NCI-H82 (cell line): ENCODE data around the gene FAM170B.

Experiments used
- DNase-seq: peaks from one replicate; lab custom pipeline; 2025; lab: John Stamatoyannopoulos, UW

Gene FAM170B

GRCh38 chr10:49152037-49152436, 18.2 kb upstream of the FAM170B start:
- no peak for DNase-seq

GRCh38 chr10:49151481-49151880, 17.7 kb upstream of the FAM170B start:
- no peak for DNase-seq

- DNase-seq = no peak
These were observed 17.2 kb upstream of the FAM170B start for GRCh38 chr10:49151025-49151445.

DNA sequence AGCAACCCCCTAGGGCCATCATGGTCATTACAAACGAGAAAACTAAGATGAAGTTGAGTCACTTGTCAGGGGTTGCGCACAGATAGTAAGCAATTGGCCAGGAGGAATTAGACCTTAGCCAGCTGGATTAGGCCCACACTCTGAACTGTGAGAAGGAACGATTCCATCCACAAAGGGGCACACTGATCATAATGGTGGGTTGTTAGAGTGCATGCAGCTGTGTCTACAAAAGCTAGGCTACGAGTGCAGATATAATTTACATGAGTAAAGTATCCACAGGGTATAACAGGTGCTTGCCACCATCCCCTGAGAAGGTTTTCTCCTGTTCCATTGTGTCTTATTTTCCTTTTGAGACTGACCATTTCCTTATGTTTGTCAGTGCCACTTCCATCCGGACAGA, 16.6 kb upstream of the FAM170B start:
- DNase-seq = no peak

DNA sequence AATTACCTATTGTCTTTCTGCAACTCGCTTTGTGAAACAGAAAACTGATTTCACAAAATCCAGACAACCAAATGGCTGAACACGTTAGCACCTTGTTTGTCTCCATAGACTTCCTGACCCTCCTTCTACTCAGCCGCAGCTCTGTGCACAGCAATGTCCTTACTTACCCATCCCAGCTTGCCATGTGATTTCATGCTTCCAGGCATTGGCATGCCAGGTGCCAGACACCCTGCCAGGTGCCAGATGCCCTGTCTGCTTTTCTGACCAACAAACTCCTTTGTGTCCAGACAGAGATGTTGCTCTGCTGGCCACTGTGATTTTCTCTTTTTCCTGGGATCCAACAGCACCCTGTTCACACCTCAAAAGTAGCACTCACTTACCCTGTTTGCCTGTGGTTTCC, 16.1 kb upstream of the FAM170B start:
- no peak for DNase-seq

DNA sequence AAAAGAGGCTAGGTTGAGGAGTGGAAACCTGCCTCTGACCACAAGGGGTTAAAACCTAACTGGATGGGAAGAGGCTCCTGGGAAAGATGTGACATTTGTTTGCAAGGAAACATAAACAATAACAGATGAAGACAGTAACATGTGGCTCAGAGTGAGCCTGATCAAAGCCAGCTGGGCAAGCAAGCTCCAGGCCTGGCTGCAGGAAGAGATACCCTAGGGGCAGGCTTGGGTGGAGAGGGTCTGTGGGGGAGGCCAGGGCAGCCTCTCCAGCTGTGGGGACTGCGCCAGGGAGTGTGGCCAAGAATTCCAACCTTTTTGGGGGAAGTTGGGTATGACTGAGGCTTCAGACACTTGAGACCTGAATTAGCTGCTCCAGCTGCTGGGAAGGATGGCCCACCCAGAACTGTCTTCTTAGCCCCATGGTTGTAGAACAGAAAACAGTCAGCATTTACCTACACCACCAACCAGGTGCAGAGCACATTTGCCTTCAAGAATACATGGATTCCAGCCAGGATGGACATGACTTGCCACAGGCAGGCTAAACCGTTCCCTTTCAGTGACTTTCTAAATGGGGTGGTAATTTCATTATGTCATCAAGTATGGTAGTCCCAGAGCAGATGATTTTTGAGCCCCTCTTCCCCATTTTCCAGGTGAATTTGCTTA, 10.4 kb upstream of the FAM170B start:
- DNase-seq = no peak

- DNase-seq = no peak
These were observed 9.4 kb upstream of the FAM170B start for GRCh38 chr10:49143249-49143648.

- no peak for DNase-seq
These were observed 7.9 kb upstream of the FAM170B start for GRCh38 chr10:49141541-49142332.

DNA sequence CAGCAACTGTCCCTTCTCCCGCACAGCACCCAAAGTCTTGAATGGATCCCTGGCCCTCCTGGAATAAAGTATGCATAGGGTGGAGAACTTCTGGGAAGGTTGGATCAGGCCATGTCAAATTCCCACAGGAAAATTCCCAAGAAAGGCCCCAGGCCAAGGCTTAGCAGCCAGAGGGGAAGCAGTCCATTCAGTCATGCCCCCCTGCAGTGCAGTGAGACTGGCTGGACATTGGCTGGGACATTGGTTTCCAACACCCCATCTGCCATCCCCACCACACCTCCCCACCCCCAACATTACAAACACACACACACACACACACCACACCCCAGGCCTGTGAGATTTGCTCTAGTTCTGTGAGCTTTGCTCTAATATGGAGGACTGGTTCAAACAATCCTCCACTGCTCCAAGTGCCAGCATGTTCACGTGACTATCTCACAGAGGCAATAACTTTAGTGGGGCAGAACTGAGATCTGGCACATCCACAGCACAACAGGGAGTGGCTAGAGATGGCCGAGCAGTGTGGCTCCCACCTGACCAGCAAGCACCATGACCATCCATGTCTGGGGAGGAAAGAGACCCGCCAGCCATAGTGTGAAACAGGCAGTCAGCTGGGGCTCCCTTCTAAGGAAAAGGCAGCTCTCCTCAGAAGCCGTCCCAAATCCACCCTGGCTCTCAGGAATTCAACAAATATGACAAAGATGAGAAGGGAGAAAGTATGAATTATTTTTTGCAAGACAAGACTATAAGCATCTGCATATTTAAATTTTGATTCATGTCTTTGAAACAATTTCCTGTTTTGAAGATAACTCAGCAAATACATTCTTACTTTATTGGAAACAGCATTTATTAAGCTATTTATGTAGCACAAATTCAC, 6.7 kb upstream of the FAM170B start:
- DNase-seq = no peak

GRCh38 chr10:49139846-49140195, 6.0 kb upstream of the FAM170B start:
- DNase-seq = no peak

DNA sequence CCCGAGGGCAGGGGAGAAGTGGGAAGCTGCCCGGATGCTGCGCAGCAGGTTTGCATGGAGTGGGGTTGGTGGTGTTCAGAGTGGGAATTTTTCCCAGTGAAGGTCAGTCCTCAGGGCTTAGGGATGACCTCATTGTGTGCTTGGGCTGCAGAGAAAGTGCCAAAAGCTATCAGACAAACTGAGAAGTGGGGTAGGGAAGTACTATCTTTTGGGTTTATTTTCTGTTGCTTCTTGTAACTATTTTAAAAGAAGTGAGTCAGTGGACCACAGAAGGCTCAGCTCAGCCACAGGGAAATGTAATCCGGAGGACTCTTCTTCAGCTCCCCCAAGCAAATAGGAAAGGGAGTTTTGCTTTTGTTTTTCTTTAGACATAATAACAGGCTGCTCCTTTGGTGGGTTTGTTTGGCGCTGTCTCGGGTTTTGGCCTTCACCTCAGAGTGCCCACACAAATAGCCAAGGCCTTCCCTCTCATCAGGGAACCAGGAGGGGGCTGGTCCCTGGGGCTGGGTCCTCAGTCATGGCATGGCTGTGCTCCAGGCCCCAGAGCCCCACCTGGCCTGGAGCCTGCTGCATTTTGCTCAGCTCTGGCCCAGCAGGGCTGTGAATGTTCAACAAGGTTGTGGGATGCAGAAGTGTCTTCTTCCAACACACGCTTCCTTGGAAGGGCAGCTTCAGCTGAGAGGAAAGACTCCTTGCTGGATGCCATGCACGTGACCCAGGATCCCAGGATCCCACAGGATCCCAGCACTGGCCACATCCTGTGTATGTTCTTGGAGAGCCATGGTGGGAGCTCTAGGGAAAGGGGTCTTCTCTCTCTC, 5.4 kb upstream of the FAM170B start:
- no peak for DNase-seq

GRCh38 chr10:49138361-49138891, 4.6 kb upstream of the FAM170B start:
- DNase-seq = no peak

DNA sequence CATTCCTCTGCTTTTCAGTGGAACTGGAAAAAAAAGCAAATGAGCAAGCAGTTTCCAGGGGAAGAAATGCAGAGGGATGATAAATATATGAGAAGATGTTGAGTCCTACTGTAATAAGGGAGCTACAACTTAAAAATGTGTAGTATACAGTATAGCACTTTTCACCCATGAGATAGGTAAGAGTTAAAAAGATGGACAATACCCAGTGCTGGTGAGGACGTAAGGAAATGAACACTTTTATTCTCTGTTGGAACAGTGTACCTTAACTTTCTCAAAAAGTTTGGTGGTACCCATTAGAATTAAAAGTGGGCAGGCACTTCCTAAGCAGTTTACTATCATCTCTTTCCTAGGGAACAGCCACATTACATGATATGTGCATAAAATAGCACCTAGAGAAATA, 2.7 kb upstream of the FAM170B start:
- DNase-seq = no peak

- DNase-seq = no peak
These were observed 1.9 kb upstream of the FAM170B start for GRCh38 chr10:49135575-49136313.

GRCh38 chr10:49134327-49134726, 506 bp upstream of the FAM170B start:
- DNase-seq = no peak

- DNase-seq = no peak
These were observed 1.5 kb downstream of the FAM170B start for GRCh38 chr10:49132362-49132737.

- DNase-seq = no peak
These were observed 2.1 kb downstream of the FAM170B start for GRCh38 chr10:49131507-49132361.

- DNase-seq = no peak
These were observed 4.4 kb downstream of the FAM170B start for GRCh38 chr10:49129376-49129775.

GRCh38 chr10:49128854-49129253, 5.0 kb downstream of the FAM170B start:
- no peak for DNase-seq
